HG03045 (cell line): Measurements from ENCODE around the gene SEMA5B.

Experiments used
- ATAC-seq: cut with Tn5 transposase; IDR thresholded peaks from one replicate; pipeline ENCODE4 v1.9.1; 2021; ENCODE audit warnings: mild to moderate bottlenecking, moderate library complexity; ENCODE audit not compliant: unreplicated experiment

Gene SEMA5B

DNA sequence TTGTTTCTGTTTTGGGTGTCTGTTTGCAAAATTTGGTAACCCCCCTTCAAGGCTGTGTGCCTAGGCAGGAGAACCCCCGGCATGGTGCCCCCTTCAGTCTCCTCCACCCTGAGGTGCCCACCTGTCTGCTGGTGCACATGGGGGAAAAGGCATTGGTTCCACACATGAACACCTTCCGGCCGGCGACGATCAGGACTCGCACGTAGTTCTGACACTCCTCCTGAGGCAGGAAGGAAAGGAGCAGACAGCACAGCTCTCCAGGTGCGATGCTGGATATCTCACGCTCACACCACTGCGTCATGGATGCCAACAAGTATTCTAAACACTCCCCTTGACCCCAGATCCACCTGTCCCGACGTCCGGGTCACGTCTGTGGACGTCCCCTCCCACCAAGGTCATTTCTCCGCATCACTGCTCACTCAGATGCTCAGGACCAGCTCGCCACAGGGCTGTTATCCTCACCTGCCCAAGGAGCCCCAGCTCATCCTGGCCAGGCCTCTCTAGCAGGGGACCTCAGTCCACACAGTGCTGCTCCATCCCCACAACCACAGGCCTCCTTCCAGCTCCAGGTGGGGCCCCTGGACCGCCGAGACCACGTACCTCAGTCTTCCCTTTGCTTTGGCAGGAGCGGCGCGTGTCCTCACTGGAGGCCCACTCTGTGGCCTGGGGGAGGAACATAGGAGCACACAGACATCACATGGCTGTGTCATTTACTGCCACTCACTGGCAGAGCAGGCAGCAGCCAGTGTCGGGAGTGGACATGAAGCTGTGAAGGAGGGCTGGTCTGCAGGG is 99.0 kb downstream of the SEMA5B start:
- no peak for ATAC-seq

DNA sequence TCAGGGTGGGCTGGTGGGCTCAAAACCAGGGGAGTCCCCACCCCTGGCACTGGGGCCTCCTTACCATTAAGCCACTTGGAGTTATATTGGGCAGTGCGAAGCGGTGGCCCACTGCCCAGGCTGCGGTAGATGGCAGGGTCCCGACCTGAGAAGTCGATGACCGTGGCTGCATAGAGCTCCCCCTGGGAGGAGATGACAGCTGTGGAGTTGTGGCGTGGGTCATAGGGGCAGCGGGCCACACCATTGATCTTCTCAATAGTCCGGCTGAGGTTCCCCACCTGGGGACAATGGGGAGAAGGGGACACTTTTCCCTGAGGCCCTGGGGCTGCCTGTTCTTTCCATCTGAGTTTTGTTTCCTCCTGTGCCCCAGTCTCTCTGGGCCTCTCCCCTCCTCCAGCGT is 99.8 kb downstream of the SEMA5B start:
- ATAC-seq = no peak

DNA sequence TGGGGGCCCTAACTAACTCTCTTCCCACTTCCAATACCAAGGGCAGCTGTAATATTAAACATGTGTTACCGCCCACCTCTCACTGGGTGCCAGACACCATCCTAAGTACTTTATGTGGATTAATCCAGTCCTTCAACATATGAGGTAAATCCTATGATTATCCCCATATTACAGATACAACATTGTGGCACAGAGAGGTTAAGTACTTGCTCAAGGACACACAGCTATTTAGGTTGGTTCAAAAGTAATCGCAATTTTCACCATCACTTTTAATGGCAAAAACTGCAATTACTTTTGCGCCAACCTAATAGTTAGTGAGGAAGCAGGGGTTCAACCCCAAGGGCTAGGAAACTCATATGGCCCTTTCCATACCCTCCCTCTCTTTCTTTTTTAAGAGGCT is 100.8 kb downstream of the SEMA5B start:
- ATAC-seq = no peak

DNA sequence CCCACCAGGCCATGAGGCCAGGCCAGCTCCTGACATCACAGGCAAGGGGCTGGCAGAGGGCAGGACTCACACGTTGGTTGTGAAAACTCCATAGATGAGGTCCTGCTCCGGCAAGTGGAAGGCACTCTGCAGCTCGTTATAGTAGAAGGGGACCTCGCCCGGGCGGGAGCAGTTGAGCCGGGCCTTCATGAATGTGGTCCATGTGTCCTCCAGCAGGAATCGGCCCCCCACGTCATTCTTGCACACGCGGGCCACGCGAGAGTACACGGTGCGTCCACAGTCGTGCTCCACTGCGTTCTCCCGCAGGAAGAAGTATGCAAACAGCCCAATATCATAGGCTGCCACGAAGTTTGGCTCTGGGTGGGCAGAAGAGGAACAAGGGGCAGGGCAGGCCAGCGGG is 101.2 kb downstream of the SEMA5B start:
- no peak for ATAC-seq

DNA sequence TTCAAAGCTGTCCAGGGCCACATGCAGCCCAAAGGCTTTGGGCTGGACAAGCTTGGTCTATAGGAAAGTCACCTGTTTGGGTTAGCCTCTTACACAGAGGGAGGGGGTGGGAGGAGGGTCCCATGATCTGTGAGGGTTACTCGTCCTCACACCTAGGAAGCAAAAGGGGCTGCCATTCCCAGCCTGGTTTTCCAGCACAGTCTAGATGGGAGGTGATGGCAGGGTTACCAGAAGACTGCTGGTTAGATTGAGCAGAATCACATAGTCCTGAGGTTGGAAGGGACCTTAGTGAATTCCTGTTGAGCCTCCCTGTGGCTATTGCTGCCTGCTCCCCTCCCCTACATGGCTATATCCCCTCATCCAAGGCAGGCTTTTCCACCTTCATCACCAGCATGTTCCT is 101.8 kb downstream of the SEMA5B start:
- ATAC-seq = no peak

DNA sequence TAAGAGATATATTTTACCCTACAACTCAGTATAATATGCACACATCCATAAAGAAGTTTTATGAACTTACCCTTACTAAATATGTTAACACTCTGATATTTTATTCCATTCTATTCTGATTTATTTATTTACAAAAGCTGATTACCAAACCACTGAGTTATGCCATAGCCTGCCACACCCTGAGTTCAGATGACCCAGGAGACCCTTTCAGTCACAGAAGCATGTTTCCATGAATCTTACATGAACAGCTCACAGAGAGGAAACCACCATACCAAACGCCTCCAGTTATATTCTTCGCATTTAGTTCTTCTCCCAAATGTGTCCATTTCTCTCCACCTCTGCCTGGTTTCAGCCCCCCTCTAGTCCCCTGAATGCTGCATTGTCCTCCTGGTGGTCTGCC is 103.5 kb downstream of the SEMA5B start:
- no peak for ATAC-seq

DNA sequence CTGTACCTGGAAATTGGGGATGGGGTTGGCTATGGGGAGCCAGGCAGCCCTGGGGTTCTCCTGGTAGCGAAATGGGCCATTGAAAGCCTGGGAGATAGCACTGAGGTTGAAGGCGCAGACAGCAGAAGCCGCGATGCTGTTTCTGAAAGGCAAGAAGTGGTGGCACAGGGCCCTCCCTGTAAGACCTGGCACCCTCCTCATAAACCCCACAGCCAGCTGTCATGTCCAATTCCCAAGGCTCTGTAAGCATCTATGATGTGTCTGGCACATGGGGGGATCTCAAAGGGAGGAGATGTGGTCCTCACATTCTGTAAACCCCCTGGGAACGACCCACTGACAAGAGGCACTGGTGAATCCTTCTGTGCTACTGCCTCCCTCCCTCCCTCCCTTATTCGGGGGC is 104.0 kb downstream of the SEMA5B start:
- ATAC-seq = no peak

DNA sequence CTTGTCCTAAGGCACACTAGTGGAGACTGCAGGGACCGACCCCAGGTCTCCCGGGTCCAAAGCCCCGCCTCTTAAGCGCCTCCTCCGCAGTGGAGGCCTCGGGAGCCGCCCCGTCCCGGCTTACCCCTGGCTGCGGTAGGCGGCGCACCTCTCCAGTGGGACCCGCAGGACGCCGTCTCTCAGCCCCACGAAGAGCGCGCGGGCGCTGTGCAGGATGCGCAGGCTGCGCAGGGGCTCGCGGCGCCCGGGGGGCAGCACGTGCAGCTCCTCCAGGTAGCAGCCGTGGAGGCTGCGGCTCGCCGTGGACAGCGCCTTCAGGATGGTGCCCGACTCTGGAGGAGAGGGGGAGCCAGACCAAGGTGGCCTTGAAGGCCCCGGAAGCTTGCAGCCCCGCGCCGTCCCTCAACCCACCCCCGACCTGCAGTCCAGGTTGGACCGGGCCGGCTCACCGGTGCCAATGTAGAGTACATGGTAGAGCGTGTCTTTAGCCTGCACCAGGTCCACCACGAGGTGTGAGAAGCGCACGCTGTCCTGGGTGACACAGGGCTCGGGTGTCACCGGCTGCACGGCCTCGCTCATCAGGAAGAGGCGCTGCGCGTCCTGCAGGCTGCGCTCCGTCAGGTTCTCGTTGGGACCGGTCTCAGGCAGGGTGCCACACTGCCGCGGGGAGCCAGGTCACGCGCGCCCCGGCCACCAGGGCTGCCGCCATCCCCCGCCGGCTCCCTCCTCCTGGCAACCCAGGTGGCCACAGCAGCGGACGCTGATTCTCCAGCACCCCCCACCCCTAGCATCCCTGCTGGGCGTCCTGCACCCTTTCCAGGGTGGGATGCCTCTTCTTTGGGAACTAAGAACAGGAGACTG is 105.5 kb downstream of the SEMA5B start:
- ATAC-seq = no peak

DNA sequence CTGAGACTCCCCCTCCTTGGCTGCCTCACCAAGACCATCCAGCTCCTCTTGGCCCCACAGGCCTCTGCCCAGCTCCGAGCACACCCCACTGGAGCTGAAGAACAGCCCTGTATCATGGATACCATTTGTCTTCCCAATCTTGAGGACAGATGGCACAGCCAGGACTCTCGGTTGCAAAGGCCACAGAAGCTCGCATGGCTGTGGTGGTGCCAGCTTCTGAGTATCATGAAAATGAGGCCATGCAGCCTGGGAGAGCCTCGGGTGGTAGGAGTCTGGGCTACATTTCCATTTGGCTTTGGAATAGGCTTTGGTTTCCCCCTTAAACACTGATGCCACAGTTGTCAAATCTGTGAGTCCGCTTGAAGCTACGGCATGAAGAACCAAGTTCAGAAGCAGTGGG is 106.6 kb downstream of the SEMA5B start:
- no peak for ATAC-seq

DNA sequence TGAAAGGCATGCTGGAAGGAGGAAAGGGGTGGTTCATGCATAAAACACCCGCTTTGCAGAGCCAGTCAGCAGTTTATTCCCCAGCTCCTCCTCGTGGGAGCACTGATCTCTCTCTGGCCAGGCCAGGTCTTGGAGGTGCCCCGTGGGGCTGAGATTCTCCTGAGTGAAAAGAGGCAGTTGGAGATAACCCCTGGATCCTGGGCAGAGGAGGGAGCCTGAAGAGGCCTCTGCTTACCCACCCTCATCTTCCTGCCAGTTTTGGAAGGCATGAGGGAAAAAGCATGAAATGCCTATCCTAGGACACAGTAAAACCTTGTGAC is 108.3 kb downstream of the SEMA5B start:
- ATAC-seq = no peak

DNA sequence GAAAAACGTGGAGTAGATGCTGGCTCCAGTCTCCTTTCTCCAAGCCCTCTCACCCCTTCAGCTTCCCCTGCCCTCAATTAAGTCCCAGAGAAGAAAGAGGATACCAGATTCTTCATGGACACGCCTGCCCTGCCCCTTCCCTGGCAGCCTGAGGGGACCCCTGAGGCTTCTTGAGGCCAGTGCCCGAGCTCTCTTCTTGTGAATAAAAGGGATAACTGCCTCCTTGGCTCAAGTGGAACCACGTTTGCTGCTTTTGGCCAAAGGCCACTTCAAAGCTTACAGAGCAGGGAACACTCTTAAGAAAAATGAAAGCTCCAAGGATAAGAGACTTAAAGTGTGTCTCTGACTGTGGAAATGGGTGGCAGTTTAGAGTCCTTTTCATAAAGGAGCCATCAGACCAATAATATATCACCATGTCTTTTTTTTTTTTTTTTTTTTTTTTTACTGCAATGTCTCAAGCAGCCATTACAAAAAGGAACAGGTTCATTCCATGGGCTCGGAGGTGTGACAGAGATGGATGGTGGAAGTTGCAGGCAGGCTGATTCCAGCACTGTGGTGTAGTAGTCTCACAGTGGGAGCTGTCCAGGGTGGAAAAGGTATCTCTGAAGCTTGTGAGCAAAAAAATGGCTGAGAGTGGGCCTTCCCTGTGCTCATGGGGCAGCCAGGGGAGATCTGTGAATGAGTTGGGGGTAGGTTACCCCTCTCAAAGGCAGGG is 108.8 kb downstream of the SEMA5B start:
- ATAC-seq = no peak

DNA sequence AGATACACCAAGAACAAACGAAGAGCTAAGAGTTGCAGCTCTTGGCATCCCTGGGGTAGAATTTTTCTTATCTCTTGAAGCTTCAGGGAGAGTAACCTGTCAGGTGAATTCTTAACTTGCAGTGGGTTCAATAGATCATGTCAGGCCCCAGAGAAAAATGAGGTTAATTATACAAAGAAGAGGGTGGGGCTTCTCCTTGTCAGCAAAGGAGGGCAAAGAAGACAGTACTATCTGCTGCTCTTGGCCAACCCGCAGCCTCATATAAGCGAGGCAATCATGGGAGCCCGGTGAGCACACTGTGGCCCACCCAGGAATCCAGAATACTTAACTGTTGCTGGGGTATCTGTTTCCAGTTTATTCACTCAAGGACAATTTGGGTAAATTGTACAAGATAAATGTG is 110.2 kb downstream of the SEMA5B start:
- ATAC-seq = no peak

DNA sequence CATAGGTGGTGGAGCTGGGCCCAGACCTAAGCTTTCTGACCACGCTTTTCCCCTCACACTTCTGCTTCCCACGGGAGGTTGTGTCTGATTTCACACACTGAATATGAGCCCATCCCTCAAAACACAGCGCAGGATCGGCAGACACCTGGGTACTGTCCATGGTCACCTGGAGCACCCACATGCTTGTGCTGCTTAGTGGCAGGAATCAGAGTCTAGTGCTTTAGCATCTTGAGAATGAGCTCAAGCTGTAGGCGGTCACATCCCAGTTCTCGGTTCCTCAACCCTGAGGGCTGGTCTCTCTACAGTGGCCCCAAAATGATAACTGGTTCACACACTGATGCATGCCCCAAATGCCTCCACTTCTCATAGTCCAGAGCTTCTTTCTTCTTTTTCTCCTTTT is 111.0 kb downstream of the SEMA5B start:
- no peak for ATAC-seq

DNA sequence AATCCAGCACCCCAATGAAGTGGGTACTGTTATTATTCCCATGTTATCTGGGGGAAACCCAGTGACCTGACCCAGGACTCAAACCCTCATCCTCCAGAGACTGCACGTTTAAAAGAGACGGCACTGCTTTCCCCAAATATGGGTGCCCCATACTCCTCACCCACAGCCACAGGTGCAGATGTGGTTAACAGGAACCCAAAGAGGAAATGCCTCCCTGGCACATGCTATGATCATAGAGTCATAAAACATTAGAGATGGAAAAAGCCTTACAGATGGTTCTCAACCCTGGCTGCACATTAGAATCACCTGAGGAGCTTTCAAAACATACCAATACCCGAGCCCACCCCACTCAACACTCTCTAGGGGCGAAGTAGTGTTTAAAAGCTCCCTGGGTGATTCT is 111.5 kb downstream of the SEMA5B start:
- ATAC-seq = no peak

DNA sequence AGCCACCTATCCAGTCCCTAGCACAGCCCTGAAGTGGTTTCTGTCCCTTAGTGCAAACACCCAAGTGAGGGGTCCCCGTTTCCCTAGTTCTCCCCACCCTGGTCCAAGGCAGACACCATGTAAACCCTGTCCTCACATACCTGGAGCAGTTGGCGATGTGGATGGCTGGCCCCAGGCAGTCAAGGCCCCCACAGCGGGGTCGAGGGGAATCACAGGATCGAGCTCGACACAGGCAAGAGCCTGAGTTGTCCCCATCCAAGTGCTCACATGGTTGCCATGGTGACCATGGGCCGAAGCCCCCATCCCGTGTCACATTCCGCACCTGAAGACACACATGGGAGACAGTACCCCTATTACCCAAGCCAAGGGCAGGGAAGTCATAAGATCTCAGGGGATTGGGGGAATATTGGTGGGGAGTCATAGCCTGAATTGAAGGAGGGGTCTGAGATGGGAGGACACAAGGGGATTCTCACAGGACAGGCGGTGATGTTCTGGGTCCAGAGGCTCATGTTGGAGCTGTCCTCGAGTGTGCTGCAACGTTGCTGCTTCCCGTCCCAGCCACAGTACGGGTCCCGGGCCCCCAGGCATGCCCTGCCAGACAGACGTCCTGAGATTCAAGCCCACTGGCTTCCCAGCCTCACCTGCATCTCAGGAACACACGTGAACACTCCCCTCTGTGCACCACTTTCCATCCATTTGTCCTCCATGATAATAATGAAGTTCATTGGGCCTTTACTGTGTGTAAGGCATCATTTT is 112.1 kb downstream of the SEMA5B start:
- ATAC-seq = no peak

DNA sequence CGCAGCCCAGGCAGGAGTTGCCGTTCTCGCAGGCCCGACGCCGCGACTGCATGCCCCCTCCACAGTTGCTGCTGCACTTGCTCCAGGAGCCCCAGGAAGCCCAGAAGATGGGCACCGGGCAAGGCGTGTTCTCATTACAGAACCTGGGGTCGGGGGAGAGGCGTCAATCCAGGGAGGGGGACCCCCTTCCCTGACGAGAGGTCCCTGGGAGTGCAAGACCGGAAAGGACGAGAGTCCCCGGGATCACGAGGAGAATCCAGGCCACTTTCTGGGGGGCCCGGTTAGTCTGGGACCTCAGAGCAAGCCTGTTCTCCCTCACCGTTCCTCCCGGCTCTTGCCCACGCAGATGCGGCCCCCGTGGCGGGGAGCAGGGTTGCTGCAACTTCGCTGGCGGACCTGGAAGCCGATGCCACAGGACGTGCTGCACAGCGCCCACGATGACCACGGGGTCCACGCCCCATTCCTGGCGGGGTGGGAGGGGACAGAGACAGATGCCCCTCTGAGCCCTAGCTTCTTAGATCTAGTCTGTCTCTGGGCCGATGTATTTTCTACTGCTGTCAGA is 113.9 kb downstream of the SEMA5B start:
- ATAC-seq = no peak

DNA sequence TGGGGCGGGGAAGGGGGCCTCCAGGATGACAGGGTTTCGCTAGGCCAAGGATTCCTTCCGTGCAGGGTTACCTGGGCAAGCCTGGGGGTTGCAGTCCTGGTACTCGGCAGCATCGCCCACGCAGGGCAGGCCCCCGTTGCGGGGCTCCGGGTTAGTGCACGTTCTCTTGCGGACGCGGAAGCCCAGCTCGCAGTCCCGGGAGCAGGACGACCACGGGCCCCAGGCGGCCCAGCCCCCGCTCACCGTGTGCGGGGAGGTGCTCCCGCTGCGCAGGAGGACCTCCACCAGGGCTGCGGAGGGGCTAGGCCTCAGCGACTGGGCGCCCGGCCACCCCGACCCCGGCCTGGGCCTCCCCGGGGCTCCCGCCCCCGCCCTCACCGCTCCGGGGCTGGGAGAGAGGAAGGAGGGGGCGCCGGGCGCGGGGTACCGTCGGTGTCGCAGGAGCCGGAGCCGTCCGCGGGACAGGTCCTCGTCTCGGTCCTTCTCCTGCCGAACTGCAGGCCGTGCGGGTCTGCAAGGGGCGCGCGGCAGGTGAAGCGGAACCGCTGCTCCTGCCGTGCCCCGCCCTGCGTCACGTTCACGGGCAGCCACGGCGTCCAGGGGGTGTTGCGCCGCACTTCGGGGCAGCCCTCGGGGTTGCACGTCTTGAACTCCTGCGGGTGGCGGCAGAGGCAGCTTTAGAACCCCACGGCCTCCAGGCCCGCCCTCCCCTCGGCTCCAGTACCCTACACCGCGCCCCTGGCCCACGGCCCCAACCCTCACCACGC is 114.6 kb downstream of the SEMA5B start:
- no peak for ATAC-seq

DNA sequence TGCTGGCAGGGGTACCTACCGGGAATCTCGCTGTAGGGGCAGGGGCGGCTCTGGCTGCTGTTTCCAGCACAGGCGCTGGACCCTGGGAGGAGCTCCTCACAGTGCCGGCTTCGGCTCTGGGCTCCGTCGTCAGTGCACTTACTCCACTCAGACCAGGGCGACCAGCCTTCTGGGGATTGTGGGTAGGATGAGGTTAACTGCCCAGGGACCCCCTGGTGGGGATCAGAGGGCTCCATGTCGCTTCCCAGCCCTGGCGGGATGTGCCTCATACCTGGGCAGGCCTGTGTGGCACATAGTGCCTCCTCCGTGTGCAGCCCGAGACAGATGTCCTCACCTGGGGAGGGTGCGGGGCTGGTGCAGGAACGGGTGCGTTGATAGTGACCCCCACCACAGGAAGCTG is 115.7 kb downstream of the SEMA5B start:
- no peak for ATAC-seq

DNA sequence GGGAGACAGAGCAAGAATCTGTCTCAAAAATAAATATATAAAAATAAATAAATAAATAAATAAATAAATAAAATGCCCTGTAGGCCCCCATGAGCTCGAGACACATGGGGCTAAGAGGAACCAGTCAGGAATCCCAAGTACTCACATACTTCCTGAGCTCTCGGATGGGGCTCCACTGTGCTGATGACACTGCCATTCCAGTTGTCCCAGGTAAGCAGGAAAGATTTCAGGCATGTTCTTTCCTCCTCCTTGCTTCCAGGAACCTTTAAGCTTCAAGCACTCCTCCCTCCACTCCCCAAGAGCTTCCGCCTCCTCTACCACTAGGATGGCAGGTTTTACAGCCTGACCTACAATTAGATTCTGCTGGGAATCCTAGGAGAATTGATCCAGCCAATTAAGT is 119.3 kb downstream of the SEMA5B start:
- ATAC-seq = no peak

DNA sequence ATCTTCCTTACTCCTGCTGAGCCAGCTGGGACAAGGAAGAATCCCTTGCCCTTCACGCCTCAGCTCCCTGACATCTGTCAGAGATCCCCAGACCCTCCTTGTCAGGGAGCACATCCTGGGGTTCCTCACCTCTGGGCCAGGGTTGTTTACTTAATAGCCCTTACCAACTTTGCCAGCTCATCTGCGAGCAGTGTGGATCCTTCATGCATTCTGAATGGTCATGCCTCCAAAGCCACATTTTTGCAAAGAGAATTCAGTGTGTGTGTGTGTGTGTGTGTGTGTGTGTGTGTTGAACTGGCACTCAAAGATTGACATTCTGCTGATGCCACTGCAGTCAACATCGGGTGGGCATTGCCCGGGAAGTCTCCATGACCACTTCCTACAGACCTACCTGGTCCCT is 120.1 kb downstream of the SEMA5B start:
- ATAC-seq = no peak
